Measurements from ENCODE around the gene CERCAM. TPM values are rescaled to one million over a fixed set of nuclear protein-coding genes. Genes with fewer than 3 reads are reported as not detected.
A peak's percentile ranks its signal among the peaks of the same experiment; 100 is the strongest.
"Not testable (repeated sequence)": the region's sequence is repeated elsewhere in the genome, so short reads cannot be mapped to it uniquely, and the experiment has no call there.

CERCAM gene
- total RNA-seq, 1 experiment from 2014 or later, result 18.7 TPM

DNA sequence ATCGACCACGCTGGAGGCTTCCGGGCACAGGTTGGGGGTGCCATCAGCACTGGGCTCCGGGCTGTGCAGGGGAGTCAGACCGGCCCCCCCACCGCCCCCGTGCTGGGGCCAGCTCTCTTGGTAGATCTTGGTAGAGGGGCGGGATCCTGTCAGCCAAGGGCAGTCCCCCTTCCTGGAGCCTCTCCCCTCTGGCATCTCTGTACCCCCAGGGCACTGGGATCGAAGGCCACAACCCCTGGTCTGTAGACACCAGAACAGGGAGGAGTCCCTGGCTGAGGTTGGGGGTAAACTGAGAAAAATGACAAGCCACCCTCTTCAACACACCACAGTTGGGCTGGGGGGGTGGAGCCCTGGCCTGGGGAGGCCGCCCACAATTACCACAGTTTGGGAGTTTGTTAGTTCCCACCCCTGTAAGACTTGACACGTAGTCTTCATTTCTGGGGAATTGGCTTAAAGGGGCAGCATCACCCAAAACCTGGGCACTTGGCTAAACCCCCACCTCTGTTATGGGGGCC lies 882 bp downstream of the CERCAM start:
- intact Hi-C loops (cut with micrococcal nuclease; ENCODE audit: unreplicated experiment), result loop anchor here (2.0 kb wide), 1 partner anchor 59 kb away; no protein-coding TSS in a partner anchor
- TF ChIP-seq, protein P1, sequence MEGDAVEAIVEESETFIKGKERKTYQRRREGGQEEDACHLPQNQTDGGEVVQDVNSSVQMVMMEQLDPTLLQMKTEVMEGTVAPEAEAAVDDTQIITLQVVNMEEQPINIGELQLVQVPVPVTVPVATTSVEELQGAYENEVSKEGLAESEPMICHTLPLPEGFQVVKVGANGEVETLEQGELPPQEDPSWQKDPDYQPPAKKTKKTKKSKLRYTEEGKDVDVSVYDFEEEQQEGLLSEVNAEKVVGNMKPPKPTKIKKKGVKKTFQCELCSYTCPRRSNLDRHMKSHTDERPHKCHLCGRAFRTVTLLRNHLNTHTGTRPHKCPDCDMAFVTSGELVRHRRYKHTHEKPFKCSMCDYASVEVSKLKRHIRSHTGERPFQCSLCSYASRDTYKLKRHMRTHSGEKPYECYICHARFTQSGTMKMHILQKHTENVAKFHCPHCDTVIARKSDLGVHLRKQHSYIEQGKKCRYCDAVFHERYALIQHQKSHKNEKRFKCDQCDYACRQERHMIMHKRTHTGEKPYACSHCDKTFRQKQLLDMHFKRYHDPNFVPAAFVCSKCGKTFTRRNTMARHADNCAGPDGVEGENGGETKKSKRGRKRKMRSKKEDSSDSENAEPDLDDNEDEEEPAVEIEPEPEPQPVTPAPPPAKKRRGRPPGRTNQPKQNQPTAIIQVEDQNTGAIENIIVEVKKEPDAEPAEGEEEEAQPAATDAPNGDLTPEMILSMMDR (IDR thresholded peaks at IDR 0.05; ENCODE audit: insufficient read depth in 1 of 2, low read depth in 1 of 2, low read length in 1 of 2, severe bottlenecking in 1 of 2, unreplicated experiment in 1 of 2), result no peak
- Histone ChIP-seq H3K4me3 (ENCODE audit: low read depth, low read length) (peak overlapping the region; percentile 78; the same call in 1 of the 2 replicates), H3K9me3 (no peaks in the 10 kb centered on the region), H3K4me1 (peaks cover 22% of the 10 kb centered on the region), H3K27me3 (replicated peaks; ENCODE audit: control insufficient read depth, insufficient read depth, low read length) (no peaks in the 10 kb centered on the region), H3K36me3 (ENCODE audit: control insufficient read depth, insufficient read depth, low read length) (no peaks in the 10 kb centered on the region)
- Mint-ChIP-seq H3K9me3 (ENCODE audit: unreplicated experiment) (no peaks in the 10 kb centered on the region), H3K27me3 (ENCODE audit: insufficient read depth, unreplicated experiment) (no peaks in the 10 kb centered on the region), H3K27ac (ENCODE audit: unreplicated experiment) (no peak overlapping the region), H3K4me3 (ENCODE audit: unreplicated experiment) (peak overlapping the region; percentile 75), H3K4me1 (ENCODE audit: low read depth, unreplicated experiment) (peaks cover 2% of the 10 kb centered on the region), H3K36me3 (ENCODE audit: insufficient read depth, unreplicated experiment) (peaks cover 6% of the 10 kb centered on the region)
- POLR2A ChIA-PET, result no interaction called here
- BruUV-seq (replicated peaks), result no TSS peak
- CTCF ChIA-PET, result interaction anchor here (1.0 to 2.9 kb wide), 6 partner anchors 11 to 60 kb away, joined by 3 to 28 read pairs (median 14); partner anchors contain the start of gene URM1
- DNase-seq, result no peak

DNA sequence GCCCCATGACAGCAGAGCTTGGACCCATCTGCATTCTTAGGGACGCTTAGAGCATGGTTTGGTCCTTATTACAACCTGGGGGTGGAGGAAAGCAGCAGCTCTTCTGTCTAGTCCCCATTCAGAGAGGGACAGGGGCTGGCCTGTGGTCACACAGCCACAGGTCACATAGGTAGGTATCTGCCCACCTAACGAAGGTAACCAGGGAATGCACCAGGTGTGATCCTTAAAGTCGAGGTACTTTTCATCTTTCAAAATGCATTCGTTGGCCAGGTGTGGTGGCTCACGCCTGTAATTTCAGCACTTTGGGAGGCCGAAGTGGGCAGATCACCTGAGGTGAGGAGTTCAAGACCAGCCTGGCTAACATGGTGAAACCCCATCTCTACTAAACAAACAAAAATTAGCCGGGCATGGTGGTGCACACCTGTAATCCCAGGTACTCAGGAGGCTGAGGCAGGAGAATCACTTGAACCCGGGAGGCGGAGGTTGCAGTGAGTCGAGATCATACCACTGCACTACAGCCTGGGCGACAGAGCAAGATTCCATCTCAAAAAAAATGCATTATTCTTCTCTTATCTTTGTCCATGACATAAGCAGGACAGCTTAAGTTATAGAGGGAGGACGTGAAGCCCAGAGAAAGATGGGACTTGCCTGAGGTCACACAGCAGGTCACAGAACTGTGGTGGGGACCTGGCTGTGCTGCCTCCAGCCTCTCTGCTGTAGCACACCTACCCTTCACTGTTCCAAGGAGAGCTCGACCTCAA lies 1.5 kb downstream of the CERCAM start:
- H3K9me3 ChIP-seq; H3K4me3 ChIP-seq (ENCODE audit: low read depth, low read length); H3K27me3 ChIP-seq (replicated peaks; ENCODE audit: control insufficient read depth, insufficient read depth, low read length); H3K9me3 Mint-ChIP-seq (ENCODE audit: unreplicated experiment); H3K36me3 ChIP-seq (ENCODE audit: control insufficient read depth, insufficient read depth, low read length); BruUV-seq (replicated peaks); intact Hi-C loops (cut with micrococcal nuclease; ENCODE audit: unreplicated experiment); H3K36me3 Mint-ChIP-seq (ENCODE audit: insufficient read depth, unreplicated experiment); H3K27me3 Mint-ChIP-seq (ENCODE audit: insufficient read depth, unreplicated experiment); H3K4me1 Mint-ChIP-seq (ENCODE audit: low read depth, unreplicated experiment); DNase-seq; CTCF ChIA-PET; H3K27ac Mint-ChIP-seq (ENCODE audit: unreplicated experiment); POLR2A ChIA-PET: not testable (repeated sequence)
- peaks cover 20% of the 10 kb centered on the region for H3K4me1 ChIP-seq
- H3K4me3 Mint-ChIP-seq (ENCODE audit: unreplicated experiment), result peak overlapping the region; percentile 75

DNA sequence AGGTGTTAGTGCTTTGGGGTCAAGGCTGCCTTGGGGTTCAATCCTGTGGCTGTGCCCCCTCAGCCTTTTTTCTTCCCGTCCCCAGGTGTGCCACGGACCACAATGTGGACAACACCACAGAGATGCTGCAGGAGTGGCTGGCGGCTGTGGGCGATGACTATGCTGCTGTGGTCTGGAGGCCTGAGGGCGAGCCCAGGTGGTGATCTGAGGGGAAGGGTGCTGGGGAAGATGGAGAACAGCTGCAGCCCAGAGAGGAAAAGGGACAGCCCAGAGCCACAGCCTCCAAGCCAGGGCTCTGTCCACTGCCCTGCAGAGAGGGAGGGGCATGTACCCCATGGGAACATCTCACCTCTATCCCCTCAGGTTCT lies 2.1 kb downstream of the CERCAM start:
- intact Hi-C loops (cut with micrococcal nuclease; ENCODE audit: unreplicated experiment), result no loop called here
- no peak overlapping the region for H3K4me3 ChIP-seq (ENCODE audit: low read depth, low read length)
- no peak overlapping the region for H3K27ac Mint-ChIP-seq (ENCODE audit: unreplicated experiment)
- H3K4me3 Mint-ChIP-seq (ENCODE audit: unreplicated experiment), result no peak overlapping the region
- peaks cover 6% of the 10 kb centered on the region for H3K36me3 Mint-ChIP-seq (ENCODE audit: insufficient read depth, unreplicated experiment)
- no peaks in the 10 kb centered on the region for H3K9me3 ChIP-seq
- no peaks in the 10 kb centered on the region for H3K27me3 ChIP-seq (replicated peaks; ENCODE audit: control insufficient read depth, insufficient read depth, low read length)
- no peaks in the 10 kb centered on the region for H3K4me1 Mint-ChIP-seq (ENCODE audit: low read depth, unreplicated experiment)
- no peak for DNase-seq
- H3K4me1 ChIP-seq, result peaks cover 20% of the 10 kb centered on the region
- H3K27me3 Mint-ChIP-seq (ENCODE audit: insufficient read depth, unreplicated experiment), result no peaks in the 10 kb centered on the region
- no TSS peak for BruUV-seq (replicated peaks)
- no peaks in the 10 kb centered on the region for H3K36me3 ChIP-seq (ENCODE audit: control insufficient read depth, insufficient read depth, low read length)
- POLR2A ChIA-PET, result no interaction called here
- TF ChIP-seq, protein P1 (IDR thresholded peaks at IDR 0.05; ENCODE audit: insufficient read depth in 1 of 2, low read depth in 1 of 2, low read length in 1 of 2, severe bottlenecking in 1 of 2, unreplicated experiment in 1 of 2), result no peak
- H3K9me3 Mint-ChIP-seq (ENCODE audit: unreplicated experiment), result no peaks in the 10 kb centered on the region
- CTCF ChIA-PET, result no interaction called here

DNA sequence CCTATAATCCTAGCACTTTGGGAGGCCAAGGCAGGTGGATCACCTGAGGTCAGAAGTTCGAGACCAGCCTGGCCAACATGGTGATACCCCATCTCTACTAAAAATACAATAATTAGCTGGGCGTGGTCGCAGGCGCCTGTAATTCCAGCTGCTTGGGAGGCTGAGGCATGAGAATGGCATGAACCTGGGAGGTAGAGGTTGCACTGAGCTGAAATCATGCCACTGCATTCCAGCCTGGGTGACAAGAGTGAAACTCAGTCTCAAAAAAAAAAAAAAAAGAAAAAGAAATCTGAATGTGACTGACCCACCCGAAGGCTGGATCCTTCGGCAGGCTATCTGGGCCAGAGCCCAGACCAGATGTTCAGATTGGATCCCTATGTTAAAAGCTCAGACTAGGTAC lies 2.7 kb downstream of the CERCAM start:
- H3K27me3 ChIP-seq (replicated peaks; ENCODE audit: control insufficient read depth, insufficient read depth, low read length); H3K4me3 ChIP-seq (ENCODE audit: low read depth, low read length); H3K9me3 Mint-ChIP-seq (ENCODE audit: unreplicated experiment); H3K27ac Mint-ChIP-seq (ENCODE audit: unreplicated experiment); H3K4me3 Mint-ChIP-seq (ENCODE audit: unreplicated experiment); H3K9me3 ChIP-seq; H3K36me3 ChIP-seq (ENCODE audit: control insufficient read depth, insufficient read depth, low read length); DNase-seq; H3K27me3 Mint-ChIP-seq (ENCODE audit: insufficient read depth, unreplicated experiment); H3K4me1 Mint-ChIP-seq (ENCODE audit: low read depth, unreplicated experiment); POLR2A ChIA-PET; intact Hi-C loops (cut with micrococcal nuclease; ENCODE audit: unreplicated experiment); H3K36me3 Mint-ChIP-seq (ENCODE audit: insufficient read depth, unreplicated experiment); BruUV-seq (replicated peaks): not testable (repeated sequence)
- H3K4me1 ChIP-seq, result peaks cover 20% of the 10 kb centered on the region
- CTCF ChIA-PET, result interaction anchor here (1.8 kb wide), 1 partner anchor 128 kb away, joined by 4 read pairs; no protein-coding TSS in a partner anchor

All from Caco-2 (cell line).